IMR-90 (cell line): ENCODE results near the gene TMEM131. TPM values are rescaled to one million over a fixed set of nuclear protein-coding genes. Genes with fewer than 3 reads are reported as not detected.

Experiments used
- ATAC-seq: fragments of 200-7000 bp; cut with Tn5 transposase; 2 replicates; pipeline ENCODE4 v1.9.1; 2020; ENCODE audit warnings: low read depth, mild to moderate bottlenecking, moderate library complexity
- BruUV-seq: library from RNA; stranded (reverse); fragments of 400-500 nt; replicated peaks from 2 replicates; lab custom pipeline; 2021; lab: Mats Ljungman, UMichigan
- CTCF ChIA-PET: fragments of 300-600 bp; formaldehyde crosslinking; extraction: SDS; loops from one replicate; lab custom pipeline; 2021; ENCODE audit warnings: antibody characterized with exemption; lab: Yijun Ruan, JAX
- POLR2A ChIA-PET: fragments of 300-600 bp; sonication (Branson Sonifier 250); formaldehyde crosslinking; loops from one replicate; lab custom pipeline; 2022; ENCODE audit warnings: antibody characterized with exemption; ENCODE audit not compliant: unreplicated experiment; lab: Charles Lee
- DNase-seq: peaks from one replicate; pipeline ENCODE4 v3.0.0; 2013
- H2AFZ ChIP-seq: replicated peaks from 2 replicates; pipeline ENCODE3; 2013; ENCODE audit warnings: low read length, mild to moderate bottlenecking; ENCODE audit not compliant: poor library complexity
- H2AK5ac ChIP-seq: 2 replicates; pipeline ENCODE4 v1.6.1; 2013; ENCODE audit warnings: low read depth, low read length, inconsistent platforms
- H2AK9ac ChIP-seq: replicated peaks from 2 replicates; pipeline ENCODE3; 2013; ENCODE audit warnings: mild to moderate bottlenecking, low read depth, low read length, moderate library complexity; ENCODE audit not compliant: poor library complexity
- H2BK120ac ChIP-seq: 2 replicates; pipeline ENCODE4 v1.6.1; 2013; ENCODE audit warnings: low read depth, low read length, inconsistent platforms
- H2BK15ac ChIP-seq: 3 replicates; pipeline ENCODE4 v1.6.1; 2013; ENCODE audit warnings: low read depth, low read length, inconsistent platforms
- H2BK20ac ChIP-seq: 2 replicates; pipeline ENCODE4 v1.6.1; 2013; ENCODE audit warnings: low read depth, mild to moderate bottlenecking, inconsistent platforms, low read length, moderate library complexity
- H2BK5ac ChIP-seq: 2 replicates; pipeline ENCODE4 v1.6.1; 2013; ENCODE audit warnings: mild to moderate bottlenecking, low read depth, low read length, inconsistent platforms; ENCODE audit not compliant: poor library complexity, severe bottlenecking
- H3K14ac ChIP-seq: replicated peaks from 2 replicates; pipeline ENCODE4 v1.6.1; 2013; ENCODE audit warnings: low read depth, low read length, inconsistent platforms
- H3K18ac ChIP-seq: 2 replicates; pipeline ENCODE4 v1.6.1; 2013; ENCODE audit warnings: low read depth, low read length, control low read depth
- H3K23ac ChIP-seq: 2 replicates; pipeline ENCODE4 v1.6.1; 2013; ENCODE audit warnings: low read depth, low read length, inconsistent platforms
- H3K27ac ChIP-seq: 2 replicates; pipeline ENCODE4 v1.5.1; 2013; ENCODE audit warnings: mild to moderate bottlenecking, control low read depth, low read length; ENCODE audit not compliant: insufficient read depth
- H3K27me3 ChIP-seq: 2 replicates; pipeline ENCODE4 v1.6.1; 2013; ENCODE audit warnings: low read length; ENCODE audit not compliant: control insufficient read depth, insufficient read depth
- H3K36me3 ChIP-seq: 2 replicates; pipeline ENCODE4 v1.6.1; 2013; ENCODE audit warnings: low read length, mixed read lengths; ENCODE audit not compliant: control insufficient read depth, insufficient read depth
- H3K4ac ChIP-seq: 2 replicates; pipeline ENCODE4 v1.6.1; 2013; ENCODE audit warnings: low read depth, low read length, inconsistent platforms
- H3K4me1 ChIP-seq: 2 replicates; pipeline ENCODE4 v1.6.1; 2013; ENCODE audit warnings: low read length, mixed read lengths; ENCODE audit not compliant: control insufficient read depth, insufficient read depth
- H3K4me2 ChIP-seq: 2 replicates; pipeline ENCODE4 v1.6.1; 2013; ENCODE audit warnings: low read depth, mild to moderate bottlenecking, control low read depth, low read length, moderate library complexity
- H3K4me3 ChIP-seq: 2 replicates; pipeline ENCODE4 v1.5.1; 2013; ENCODE audit warnings: low read depth, mild to moderate bottlenecking, control low read depth, low read length, moderate library complexity; ENCODE audit not compliant: insufficient read depth
- H3K56ac ChIP-seq: 2 replicates; pipeline ENCODE4 v1.6.1; 2013; ENCODE audit warnings: low read length, inconsistent platforms; ENCODE audit not compliant: insufficient read depth; ENCODE audit errors: extremely low read depth
- H3K79me1 ChIP-seq, 2 experiments: 2 replicates each; pipeline ENCODE4 v1.6.1; 2013; ENCODE audit warnings: low read length in 2 of 2, inconsistent platforms in 1 of 2, low read depth in 1 of 2
- H3K9ac ChIP-seq: 2 replicates; pipeline ENCODE4 v1.6.1; 2013; ENCODE audit warnings: low read depth, low read length, control low read depth
- H3K9me1 ChIP-seq: 2 replicates; pipeline ENCODE4 v1.6.1; 2013; ENCODE audit warnings: low read length, inconsistent platforms; ENCODE audit not compliant: insufficient read depth
- H3K9me3 ChIP-seq: 2 replicates; pipeline ENCODE4 v1.6.1; 2013; ENCODE audit warnings: low read length; ENCODE audit not compliant: control insufficient read depth, insufficient read depth
- H4K20me1 ChIP-seq: 2 replicates; pipeline ENCODE4 v1.6.1; 2013; ENCODE audit warnings: low read length, inconsistent platforms; ENCODE audit not compliant: insufficient read depth
- H4K5ac ChIP-seq: 2 replicates; pipeline ENCODE4 v1.6.1; 2013; ENCODE audit warnings: mild to moderate bottlenecking, low read depth, low read length, control low read depth
- H4K8ac ChIP-seq, 2 experiments: 2 replicates each; pipeline ENCODE4 v1.6.1; 2013; ENCODE audit warnings: low read depth in 2 of 2, low read length in 2 of 2, control low read depth in 1 of 2, inconsistent platforms in 1 of 2
- H4K91ac ChIP-seq: 2 replicates; pipeline ENCODE4 v1.6.1; 2013; ENCODE audit warnings: low read depth, low read length, inconsistent platforms; ENCODE audit not compliant: insufficient read depth
- BHLHE40 ChIP-seq: fragments of 150-350 bp; IDR thresholded peaks from 2 replicates; pipeline ENCODE4 v1.6.1; 2016; ENCODE audit warnings: mild to moderate bottlenecking, low read depth, low read length
- CEBPB ChIP-seq: IDR thresholded peaks from 2 replicates; pipeline ENCODE4 v1.6.1; 2012; ENCODE audit warnings: low read depth, low read length, improper control_type of control experiment
- CHD1 ChIP-seq: IDR thresholded peaks from 2 replicates; pipeline ENCODE4 v1.6.1; 2012; ENCODE audit warnings: low read depth, low read length, improper control_type of control experiment
- ELK1 ChIP-seq: fragments of 150-350 bp; IDR thresholded peaks from 2 replicates; pipeline ENCODE4 v1.6.1; 2016; ENCODE audit warnings: low read depth, mild to moderate bottlenecking, low read length, moderate library complexity, borderline replicate concordance
- FOS ChIP-seq: fragments of 150-350 bp; IDR thresholded peaks from 2 replicates; pipeline ENCODE4 v1.6.1; 2016; ENCODE audit warnings: low read depth, low read length
- MAFK ChIP-seq: IDR thresholded peaks from 2 replicates; pipeline ENCODE4 v1.6.1; 2012; ENCODE audit warnings: low read depth, low read length, improper control_type of control experiment
- MAZ ChIP-seq: IDR thresholded peaks from 2 replicates; pipeline ENCODE4 v1.6.1; 2012; ENCODE audit warnings: low read depth, mild to moderate bottlenecking, low read length, improper control_type of control experiment, moderate library complexity, borderline replicate concordance
- MXI1 ChIP-seq: IDR thresholded peaks from 2 replicates; pipeline ENCODE4 v1.6.1; 2012; ENCODE audit warnings: low read depth, mild to moderate bottlenecking, low read length, moderate library complexity, borderline replicate concordance
- NFE2L2 ChIP-seq: fragments of 150-350 bp; IDR thresholded peaks from 2 replicates; pipeline ENCODE4 v1.6.1; 2016; ENCODE audit warnings: low read depth, mild to moderate bottlenecking, low read length
- POLR2A ChIP-seq: IDR thresholded peaks from 2 replicates; pipeline ENCODE4 v1.6.1; 2012; ENCODE audit warnings: mild to moderate bottlenecking, low read depth, low read length
- RAD21 ChIP-seq: IDR thresholded peaks from 2 replicates; pipeline ENCODE4 v1.6.1; 2012; ENCODE audit warnings: low read length, improper control_type of control experiment
- RCOR1 ChIP-seq: IDR thresholded peaks from 2 replicates; pipeline ENCODE4 v1.6.1; 2012; ENCODE audit warnings: mild to moderate bottlenecking, low read length, improper control_type of control experiment; ENCODE audit not compliant: insufficient replicate concordance
- RFX5 ChIP-seq: IDR thresholded peaks from 2 replicates; pipeline ENCODE4 v1.8.0; 2012; ENCODE audit warnings: low read depth, mild to moderate bottlenecking, low read length, moderate library complexity
- SMC3 ChIP-seq: fragments of 150-350 bp; IDR thresholded peaks from 2 replicates; pipeline ENCODE4 v1.6.1; 2016; ENCODE audit warnings: low read depth, mild to moderate bottlenecking, antibody characterized with exemption, low read length, moderate library complexity
- WGBS, 2 experiments: methylation state at CpG; one replicate each; pipeline versions ENCODE4 v1.1.5 to v1.1.7; 2013; ENCODE audit warnings: missing lambda C conversion rate in 2 of 2; ENCODE audit not compliant: insufficient read length in 1 of 2; ENCODE audit errors: extremely low coverage in 2 of 2; 5-methylcytosine and 5-hydroxymethylcytosine counted together
- dilution Hi-C: fragments of 300-500 bp; cut with HindIII; formaldehyde crosslinking; loops from one replicate; pipeline ENCODE4 v1.14.3; 2018; ENCODE audit warnings: low sequenced_read_pairs; ENCODE audit not compliant: unreplicated experiment
- in situ Hi-C: fragments of 300-500 bp; cut with MboI; formaldehyde crosslinking; loops from 3 replicates; pipeline ENCODE4 v1.14.3; 2019; ENCODE audit warnings: low sequenced_read_pairs, inconsistent platforms, mixed read lengths
- intact Hi-C: fragments of 100-400 bp; cut with micrococcal nuclease; formaldehyde crosslinking; loops from 2 replicates; pipeline ENCODE4 v1.10.0; 2022
- polyA plus RNA-seq, 3 experiments: library from polyadenylated mRNA; depleted of rRNA; stranded (reverse); fragments of >200 nt; gene quantifications; 2 replicates each; pipeline ENCODE4 v1.2.3, GENCODE V29; 2012; ENCODE audit warnings: low replicate concordance in 1 of 3
- total RNA-seq: library from RNA; depleted of rRNA; stranded (reverse); fragments of >200 nt; gene quantifications from 2 replicates; pipeline ENCODE4 v1.2.3, GENCODE V29; 2012
- TF ChIP-seq, protein P1 (sequence below): conservative IDR thresholded peaks from 2 replicates; pipeline ENCODE4 v1.5.1; 2012; ENCODE audit warnings: mild to moderate bottlenecking, low read depth, low read length, improper control_type of control experiment
- TF ChIP-seq, protein P2 (sequence below): fragments of 150-350 bp; IDR thresholded peaks from 2 replicates; pipeline ENCODE4 v1.6.1; 2017; ENCODE audit warnings: mild to moderate bottlenecking, antibody characterized with exemption, low read length, low read depth

The TMEM131 gene
- total and polyA plus RNA-seq, 2 of the 4 experiments (the other 2 are of a cell fraction) = 13.3 to 14.0 TPM

DNA sequence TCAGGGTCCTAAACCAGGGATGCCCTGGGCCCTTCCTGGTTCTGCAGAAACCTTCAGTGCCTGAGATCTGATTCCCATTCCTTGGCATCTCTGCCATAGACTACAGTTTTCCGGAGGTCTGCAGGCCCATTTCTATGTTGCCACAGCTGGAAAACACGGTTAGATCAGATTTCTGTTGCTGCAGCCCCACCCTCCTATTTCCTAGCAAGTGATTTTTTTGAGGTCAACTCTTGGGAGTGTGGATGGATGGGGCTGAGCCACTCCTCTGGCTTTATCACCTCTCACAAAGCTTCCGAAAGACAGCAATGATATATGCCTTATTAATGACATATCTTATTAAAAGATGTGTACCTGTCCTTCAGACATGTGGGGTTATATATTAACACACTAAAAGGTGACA is 226.0 kb downstream of the TMEM131 start:
- H3K4me1 ChIP-seq = no peaks in the 10 kb centered on the region
- no peak overlapping the region for H2BK120ac ChIP-seq
- H4K20me1 ChIP-seq = no peaks in the 10 kb centered on the region
- H3K56ac ChIP-seq = no peak overlapping the region
- no TSS peak for BruUV-seq
- peaks cover 5% of the 10 kb centered on the region; the same call in 1 of the 2 replicates for H3K9me1 ChIP-seq
- H3K14ac ChIP-seq = no peak overlapping the region
- ATAC-seq = no peak
- no peak overlapping the region for H2AK9ac ChIP-seq
- no peak overlapping the region for H3K4me3 ChIP-seq
- no peak for TF ChIP-seq SMC3
- TF ChIP-seq, protein P1, sequence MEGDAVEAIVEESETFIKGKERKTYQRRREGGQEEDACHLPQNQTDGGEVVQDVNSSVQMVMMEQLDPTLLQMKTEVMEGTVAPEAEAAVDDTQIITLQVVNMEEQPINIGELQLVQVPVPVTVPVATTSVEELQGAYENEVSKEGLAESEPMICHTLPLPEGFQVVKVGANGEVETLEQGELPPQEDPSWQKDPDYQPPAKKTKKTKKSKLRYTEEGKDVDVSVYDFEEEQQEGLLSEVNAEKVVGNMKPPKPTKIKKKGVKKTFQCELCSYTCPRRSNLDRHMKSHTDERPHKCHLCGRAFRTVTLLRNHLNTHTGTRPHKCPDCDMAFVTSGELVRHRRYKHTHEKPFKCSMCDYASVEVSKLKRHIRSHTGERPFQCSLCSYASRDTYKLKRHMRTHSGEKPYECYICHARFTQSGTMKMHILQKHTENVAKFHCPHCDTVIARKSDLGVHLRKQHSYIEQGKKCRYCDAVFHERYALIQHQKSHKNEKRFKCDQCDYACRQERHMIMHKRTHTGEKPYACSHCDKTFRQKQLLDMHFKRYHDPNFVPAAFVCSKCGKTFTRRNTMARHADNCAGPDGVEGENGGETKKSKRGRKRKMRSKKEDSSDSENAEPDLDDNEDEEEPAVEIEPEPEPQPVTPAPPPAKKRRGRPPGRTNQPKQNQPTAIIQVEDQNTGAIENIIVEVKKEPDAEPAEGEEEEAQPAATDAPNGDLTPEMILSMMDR = no peak
- TF ChIP-seq ELK1 = no peak
- no peak for TF ChIP-seq FOS
- no peak for TF ChIP-seq RFX5
- no peak for TF ChIP-seq MAFK
- TF ChIP-seq CEBPB = no peak
- TF ChIP-seq POLR2A = no peak
- no peak for TF ChIP-seq MXI1
- TF ChIP-seq RAD21 = no peak
- no peak for TF ChIP-seq NFE2L2
- no peak for TF ChIP-seq CHD1
- TF ChIP-seq BHLHE40 = no peak
- TF ChIP-seq MAZ = no peak
- TF ChIP-seq, protein P2, sequence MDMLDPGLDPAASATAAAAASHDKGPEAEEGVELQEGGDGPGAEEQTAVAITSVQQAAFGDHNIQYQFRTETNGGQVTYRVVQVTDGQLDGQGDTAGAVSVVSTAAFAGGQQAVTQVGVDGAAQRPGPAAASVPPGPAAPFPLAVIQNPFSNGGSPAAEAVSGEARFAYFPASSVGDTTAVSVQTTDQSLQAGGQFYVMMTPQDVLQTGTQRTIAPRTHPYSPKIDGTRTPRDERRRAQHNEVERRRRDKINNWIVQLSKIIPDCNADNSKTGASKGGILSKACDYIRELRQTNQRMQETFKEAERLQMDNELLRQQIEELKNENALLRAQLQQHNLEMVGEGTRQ = no peak
- TF ChIP-seq RCOR1 = no peak
- no peak overlapping the region for H2BK20ac ChIP-seq
- H3K79me1 ChIP-seq = no peaks in the 10 kb centered on the region; a peak in 1 of 4 replicates
- H3K9me3 ChIP-seq = no peaks in the 10 kb centered on the region
- H3K18ac ChIP-seq = no peak overlapping the region
- H2BK15ac ChIP-seq = no peak overlapping the region
- intact Hi-C loops = loop anchor here (10.0 kb wide), 1 partner anchor 65 kb away; no protein-coding TSS in a partner anchor
- no peak overlapping the region for H3K9ac ChIP-seq
- H2AK5ac ChIP-seq = no peak overlapping the region
- in situ Hi-C loops = no loop called here
- no CpG with 5 or more reads among the region's 3 CpGs for WGBS, 2 experiments
- no peak overlapping the region for H3K4me2 ChIP-seq
- no peak overlapping the region for H4K91ac ChIP-seq
- CTCF ChIA-PET = no interaction called here
- H4K5ac ChIP-seq = no peak overlapping the region
- DNase-seq = no peak
- H3K23ac ChIP-seq = no peak overlapping the region
- dilution Hi-C loops = no loop called here
- H3K36me3 ChIP-seq = peaks cover 28% of the 10 kb centered on the region
- no peak overlapping the region for H2AFZ ChIP-seq
- H4K8ac ChIP-seq = no peak overlapping the region
- no peak overlapping the region for H2BK5ac ChIP-seq
- H3K27me3 ChIP-seq = no peaks in the 10 kb centered on the region
- POLR2A ChIA-PET = no interaction called here
- no peak overlapping the region for H3K27ac ChIP-seq
- H3K4ac ChIP-seq = no peak overlapping the region
